Esophagus muscularis mucosa (tissue), 3 donors: ENCODE data around the gene PTPRB.

ENCODE experiments used
- POLR2A ChIP-seq: fragments of 450-650 bp; IDR thresholded peaks from one replicate; pipeline ENCODE4 v1.6.1; 2017; ENCODE audit warnings: antibody characterized with exemption, moderate library complexity, mild to moderate bottlenecking, low read depth
- TF ChIP-seq, protein P1 (sequence below), 3 experiments: fragments of 200-600 bp in 2 of 3; fragments of 450-650 bp in 1 of 3; sonication (generic) in 2 of 3; IDR thresholded peaks; one replicate each; pipeline ENCODE4 v1.5.1; 2017 to 2019; ENCODE audit warnings: antibody characterized with exemption in 3 of 3, mild to moderate bottlenecking in 2 of 3, moderate library complexity in 1 of 3

DNA sequence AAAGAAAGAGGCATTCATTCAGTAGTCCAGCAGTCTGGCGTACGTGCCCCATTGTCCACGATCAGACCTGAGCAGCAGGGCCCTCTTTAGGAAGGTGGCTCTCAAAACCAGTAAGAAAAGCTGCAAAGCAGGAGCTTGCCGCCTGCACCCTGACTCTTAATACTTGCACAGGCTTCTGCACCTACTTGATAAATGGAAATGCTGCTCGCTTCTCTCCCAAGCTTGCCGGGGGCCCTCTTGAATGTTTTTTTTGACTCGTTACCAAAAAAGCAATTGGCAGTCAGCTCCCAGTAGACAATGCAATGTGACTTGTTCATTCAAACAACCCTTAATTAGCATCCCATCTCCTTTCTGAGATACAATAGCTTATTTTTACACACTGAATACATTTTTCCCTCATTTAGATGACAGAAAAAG, 27.2 kb upstream of the PTPRB start:
- TF ChIP-seq, protein P1, sequence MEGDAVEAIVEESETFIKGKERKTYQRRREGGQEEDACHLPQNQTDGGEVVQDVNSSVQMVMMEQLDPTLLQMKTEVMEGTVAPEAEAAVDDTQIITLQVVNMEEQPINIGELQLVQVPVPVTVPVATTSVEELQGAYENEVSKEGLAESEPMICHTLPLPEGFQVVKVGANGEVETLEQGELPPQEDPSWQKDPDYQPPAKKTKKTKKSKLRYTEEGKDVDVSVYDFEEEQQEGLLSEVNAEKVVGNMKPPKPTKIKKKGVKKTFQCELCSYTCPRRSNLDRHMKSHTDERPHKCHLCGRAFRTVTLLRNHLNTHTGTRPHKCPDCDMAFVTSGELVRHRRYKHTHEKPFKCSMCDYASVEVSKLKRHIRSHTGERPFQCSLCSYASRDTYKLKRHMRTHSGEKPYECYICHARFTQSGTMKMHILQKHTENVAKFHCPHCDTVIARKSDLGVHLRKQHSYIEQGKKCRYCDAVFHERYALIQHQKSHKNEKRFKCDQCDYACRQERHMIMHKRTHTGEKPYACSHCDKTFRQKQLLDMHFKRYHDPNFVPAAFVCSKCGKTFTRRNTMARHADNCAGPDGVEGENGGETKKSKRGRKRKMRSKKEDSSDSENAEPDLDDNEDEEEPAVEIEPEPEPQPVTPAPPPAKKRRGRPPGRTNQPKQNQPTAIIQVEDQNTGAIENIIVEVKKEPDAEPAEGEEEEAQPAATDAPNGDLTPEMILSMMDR (IDR thresholded peaks at IDR 0.05): no peak
- no peak for TF ChIP-seq POLR2A
